Uterus (tissue), 4 donors: ENCODE data around the gene TMPRSS3. TPM values are rescaled to one million over a fixed set of nuclear protein-coding genes. Genes with fewer than 3 reads are reported as not detected.

Experiments used
- DNase-seq, 2 donors: peaks; one replicate each; pipeline ENCODE4 v3.0.0-alpha.2; 2019 to 2020
- H3K27ac ChIP-seq, 2 donors: fragments of 200-600 bp; sonication (generic); 1 replicate in 1 of 2; 2 replicates in 1 of 2; pipeline ENCODE4 v1.5.1; 2016 to 2018
- H3K27me3 ChIP-seq, 2 donors: fragments of 200-600 bp; sonication (generic); one replicate each; pipeline ENCODE4 v1.5.1; 2018 to 2019; ENCODE audit warnings: control low read depth in 1 of 2
- H3K36me3 ChIP-seq, 2 donors: fragments of 200-600 bp; sonication (generic); one replicate each; pipeline ENCODE4 v1.5.1; 2019; ENCODE audit warnings: control low read depth in 1 of 2
- H3K4me1 ChIP-seq, 2 donors: fragments of 200-600 bp; sonication (generic); one replicate each; pipeline ENCODE4 v1.5.1; 2018 to 2019; ENCODE audit warnings: control low read depth in 1 of 2
- H3K4me3 ChIP-seq, 2 donors: fragments of 200-600 bp; sonication (generic); 1 replicate in 1 of 2; 2 replicates in 1 of 2; pipeline ENCODE4 v1.5.1; 2018 to 2019; ENCODE audit warnings: mild to moderate bottlenecking in 1 of 2
- H3K9me3 ChIP-seq, 2 donors: fragments of 200-600 bp; sonication (generic); one replicate each; pipeline ENCODE4 v1.5.1; 2019; ENCODE audit warnings: control low read depth in 1 of 2
- POLR2A ChIP-seq, 2 donors: fragments of 450-650 bp; IDR thresholded peaks; one replicate each; pipeline ENCODE4 v1.6.1; 2016; ENCODE audit warnings: antibody characterized with exemption in 2 of 2, mild to moderate bottlenecking in 1 of 2, moderate library complexity in 1 of 2
- intact Hi-C: fragments of 100-400 bp; cut with DNase I; formaldehyde crosslinking; loops from one replicate; pipeline ENCODE4 v1.15.1; 2023; ENCODE audit warnings: low total_unique reads
- total RNA-seq, 4 donors: library from RNA; depleted of rRNA in 3 of 4; stranded (reverse); fragments of >200 nt in 3 of 4; gene quantifications; one replicate each; pipeline versions ENCODE4 v1.1.0 to v1.2.4, GENCODE V29; 2014 to 2023
- TF ChIP-seq, protein P1 (sequence below), 4 experiments: fragments of 200-600 bp in 2 of 4; fragments of 450-650 bp in 2 of 4; sonication (generic) in 2 of 4; IDR thresholded peaks; one replicate each; pipeline ENCODE4 v1.5.1; 2016 to 2019; ENCODE audit warnings: antibody characterized with exemption in 4 of 4, mild to moderate bottlenecking in 2 of 4, moderate library complexity in 1 of 4
- donor health status: DM: yes; HTN: yes; CAD: no.

TMPRSS3 gene
- total RNA-seq, 4 donors from 2014 or later: 0.18 to 4.4 TPM; not detected in 2

DNA sequence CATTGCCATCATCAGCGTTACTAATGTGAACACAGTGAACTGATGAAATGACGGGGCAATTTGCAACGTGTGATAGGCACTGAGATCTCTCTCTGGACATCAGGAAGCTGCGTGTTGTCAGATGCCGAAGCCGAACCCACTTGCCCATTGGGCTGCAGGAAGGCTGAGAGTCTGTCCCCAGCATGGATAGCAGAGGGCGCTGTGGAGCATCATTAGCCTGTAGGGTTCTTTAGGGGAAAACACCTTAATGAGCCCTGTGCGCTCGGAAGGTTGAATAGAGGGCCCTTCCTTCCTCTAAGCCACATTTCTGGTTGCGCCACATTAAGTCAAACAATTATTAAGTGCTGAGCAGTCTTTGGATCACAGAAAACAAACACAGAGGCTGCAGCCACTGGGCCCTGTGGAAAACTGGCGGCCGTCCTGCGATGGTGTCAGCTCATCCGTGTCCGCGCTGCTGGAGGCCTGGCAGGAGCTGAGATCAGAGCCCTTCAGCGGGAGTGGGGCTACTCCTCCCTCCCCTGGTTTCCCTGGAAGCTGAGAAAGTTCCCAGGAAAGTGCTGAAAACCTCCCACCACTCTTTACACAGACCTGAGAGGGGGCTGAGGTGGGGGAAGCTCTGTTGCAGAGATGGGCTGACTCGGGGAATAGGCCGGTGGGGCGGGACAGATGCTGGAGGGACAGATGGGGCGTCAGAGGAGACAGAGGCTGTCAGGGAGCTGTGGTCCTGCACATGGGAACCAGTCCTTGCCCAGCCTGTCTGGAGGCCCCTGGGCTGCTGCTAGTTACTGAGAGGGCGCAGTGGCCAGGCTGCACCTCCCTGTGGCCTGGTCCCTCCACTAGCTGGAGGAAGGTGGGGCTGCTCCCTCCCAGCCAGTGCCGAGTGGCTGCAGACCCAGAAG is 57.8 kb downstream of the TMPRSS3 start:
- Histone ChIP-seq H3K27ac (no peak overlapping the region), H3K9me3 (no peaks in the 10 kb centered on the region), H3K4me1 (no peaks in the 10 kb centered on the region), H3K27me3 (peaks cover 0 to 9% of the 10 kb centered on the region in 2 donors), H3K36me3 (no peaks in the 10 kb centered on the region), H3K4me3 (no peak overlapping the region)
- TF ChIP-seq POLR2A (IDR thresholded peaks at IDR 0.05): no peak
- TF ChIP-seq, protein P1, sequence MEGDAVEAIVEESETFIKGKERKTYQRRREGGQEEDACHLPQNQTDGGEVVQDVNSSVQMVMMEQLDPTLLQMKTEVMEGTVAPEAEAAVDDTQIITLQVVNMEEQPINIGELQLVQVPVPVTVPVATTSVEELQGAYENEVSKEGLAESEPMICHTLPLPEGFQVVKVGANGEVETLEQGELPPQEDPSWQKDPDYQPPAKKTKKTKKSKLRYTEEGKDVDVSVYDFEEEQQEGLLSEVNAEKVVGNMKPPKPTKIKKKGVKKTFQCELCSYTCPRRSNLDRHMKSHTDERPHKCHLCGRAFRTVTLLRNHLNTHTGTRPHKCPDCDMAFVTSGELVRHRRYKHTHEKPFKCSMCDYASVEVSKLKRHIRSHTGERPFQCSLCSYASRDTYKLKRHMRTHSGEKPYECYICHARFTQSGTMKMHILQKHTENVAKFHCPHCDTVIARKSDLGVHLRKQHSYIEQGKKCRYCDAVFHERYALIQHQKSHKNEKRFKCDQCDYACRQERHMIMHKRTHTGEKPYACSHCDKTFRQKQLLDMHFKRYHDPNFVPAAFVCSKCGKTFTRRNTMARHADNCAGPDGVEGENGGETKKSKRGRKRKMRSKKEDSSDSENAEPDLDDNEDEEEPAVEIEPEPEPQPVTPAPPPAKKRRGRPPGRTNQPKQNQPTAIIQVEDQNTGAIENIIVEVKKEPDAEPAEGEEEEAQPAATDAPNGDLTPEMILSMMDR (IDR thresholded peaks at IDR 0.05): peak; percentile 22 to 53 (median 33)
- intact Hi-C loops: no loop called here
- DNase-seq: peak; percentile 24 to 46

DNA sequence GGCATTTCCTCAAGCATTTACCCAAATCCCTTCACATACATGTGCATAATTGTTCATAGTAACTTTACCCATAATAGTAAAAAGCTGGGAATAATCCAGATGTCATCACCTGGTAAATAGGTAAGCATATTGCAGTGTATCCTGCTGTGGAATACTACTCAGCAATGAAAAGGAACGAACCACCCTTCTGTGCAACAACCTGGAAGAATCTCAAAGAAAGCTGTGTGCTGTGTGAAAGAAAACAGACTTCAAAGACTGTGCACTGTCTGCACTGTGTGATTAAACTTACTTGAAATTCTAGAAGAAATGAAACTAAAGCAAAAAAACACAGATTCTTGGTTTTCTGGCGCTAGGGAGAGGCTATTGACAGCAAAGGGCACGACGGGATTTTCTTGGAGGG is 58.6 kb downstream of the TMPRSS3 start:
- Histone ChIP-seq H3K4me1 (no peaks in the 10 kb centered on the region), H3K27me3 (peaks cover 0 to 9% of the 10 kb centered on the region in 2 donors), H3K27ac (no peak overlapping the region), H3K36me3 (no peaks in the 10 kb centered on the region), H3K4me3 (no peak overlapping the region), H3K9me3 (no peaks in the 10 kb centered on the region)
- no peak for TF ChIP-seq POLR2A (IDR thresholded peaks at IDR 0.05)
- TF ChIP-seq, protein P1 (IDR thresholded peaks at IDR 0.05): no peak
- intact Hi-C loops: no loop called here
- DNase-seq: no peak

GRCh38 chr21:42336054-42336453 is 59.8 kb downstream of the TMPRSS3 start:
- TF ChIP-seq, protein P1 (IDR thresholded peaks at IDR 0.05): no peak
- no peak for TF ChIP-seq POLR2A (IDR thresholded peaks at IDR 0.05)
- no peak for DNase-seq

DNA sequence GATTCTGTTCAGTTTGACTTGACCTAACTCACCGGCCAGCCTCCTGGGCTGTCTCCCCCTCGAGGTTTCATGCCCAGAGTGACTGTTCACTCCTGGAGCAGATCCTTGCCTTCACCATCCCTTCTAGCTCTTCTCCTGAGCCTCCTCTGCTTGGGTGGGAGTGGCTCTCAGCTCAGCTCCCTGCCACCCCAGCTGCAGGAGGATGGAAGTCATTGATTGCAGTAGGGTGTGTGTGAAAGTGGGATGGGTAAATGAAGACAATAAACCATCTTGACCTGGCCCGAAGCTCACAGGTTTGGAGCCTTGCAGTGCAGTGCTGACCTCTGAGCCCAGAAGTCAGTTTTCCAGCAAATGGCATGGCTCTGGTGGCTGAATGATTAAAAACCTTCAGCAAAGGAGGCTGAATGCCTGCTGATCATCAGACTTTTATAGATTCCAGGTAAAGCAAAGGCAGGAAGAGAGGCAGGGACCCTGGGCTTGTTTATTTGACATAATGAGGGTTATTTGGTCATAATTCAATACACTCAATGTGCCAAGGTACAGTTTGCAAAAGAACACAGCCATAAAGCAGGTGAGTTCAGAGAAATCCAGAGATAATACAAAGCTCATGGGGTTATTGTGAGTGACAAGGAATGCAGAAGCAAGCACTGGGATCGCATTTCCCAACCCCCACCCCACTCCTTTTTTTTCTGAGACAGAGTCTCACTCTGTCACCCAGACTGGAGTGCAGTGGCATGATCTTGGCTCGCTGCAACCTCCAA is 63.1 kb downstream of the TMPRSS3 start:
- Histone ChIP-seq H3K4me3 (no peak overlapping the region), H3K9me3 (no peaks in the 10 kb centered on the region), H3K4me1 (no peaks in the 10 kb centered on the region), H3K27ac (no peak overlapping the region), H3K36me3 (no peaks in the 10 kb centered on the region), H3K27me3 (peaks cover 0 to 9% of the 10 kb centered on the region in 2 donors)
- TF ChIP-seq POLR2A (IDR thresholded peaks at IDR 0.05): no peak
- TF ChIP-seq, protein P1 (IDR thresholded peaks at IDR 0.05): no peak
- peak in 1 of 2 donors; percentile 1 for DNase-seq
- intact Hi-C loops: no loop called here

More at GRCh38 chr21:42336054-42336453, 59.8 kb downstream of the TMPRSS3 start:
- intact Hi-C loops: no loop called here
- no peak overlapping the region for H3K4me3 ChIP-seq
- H3K27me3 ChIP-seq: peaks cover 0 to 9% of the 10 kb centered on the region in 2 donors
- H3K4me1 ChIP-seq: no peaks in the 10 kb centered on the region
- no peaks in the 10 kb centered on the region for H3K9me3 ChIP-seq
- H3K36me3 ChIP-seq: no peaks in the 10 kb centered on the region
- H3K27ac ChIP-seq: no peak overlapping the region

- intact Hi-C loops: no loop called here
- no peak overlapping the region for H3K27ac ChIP-seq
- no peak overlapping the region for H3K4me3 ChIP-seq
- DNase-seq: no peak
- TF ChIP-seq, protein P1 (IDR thresholded peaks at IDR 0.05): no peak
- no peak for TF ChIP-seq POLR2A (IDR thresholded peaks at IDR 0.05)
- H3K27me3 ChIP-seq: peaks cover 0 to 9% of the 10 kb centered on the region in 2 donors
- H3K4me1 ChIP-seq: no peaks in the 10 kb centered on the region
- H3K9me3 ChIP-seq: no peaks in the 10 kb centered on the region
- no peaks in the 10 kb centered on the region for H3K36me3 ChIP-seq
Measured at GRCh38 chr21:42331660-42332059, 64.2 kb downstream of the TMPRSS3 start.
